Natural killer cell (primary cell): ENCODE measurements around the gene RBM20. TPM values are rescaled to one million over a fixed set of nuclear protein-coding genes. Genes with fewer than 3 reads are reported as not detected.
A peak's percentile ranks its signal among the peaks of the same experiment; 100 is the strongest.

ENCODE experiments used
- ATAC-seq, 3 donors: fragments of 150-1000 bp in 2 of 3; fragments of 200-7000 bp in 1 of 3; cut with Tn5 transposase; 1 replicate in 1 of 3; 2 replicates in 2 of 3; pipeline ENCODE4 v1.10.0; 2021; ENCODE audit warnings: mild to moderate bottlenecking in 2 of 3, moderate library complexity in 2 of 3
- DNase-seq, 2 donors: peaks; one replicate each; pipeline versions ENCODE4 v3.0.0 to v3.0.0-alpha.2; 2013 to 2021; ENCODE audit warnings: mixed read lengths in 1 of 2
- H3K27ac ChIP-seq: one replicate; pipeline ENCODE4 v1.5.1; 2013; ENCODE audit warnings: mild to moderate bottlenecking, low read length
- H3K27me3 ChIP-seq: one replicate; pipeline ENCODE4 v1.6.1; 2013; ENCODE audit warnings: low read length; ENCODE audit not compliant: control insufficient read depth, insufficient read depth
- H3K36me3 ChIP-seq: one replicate; pipeline ENCODE4 v1.6.1; 2013; ENCODE audit warnings: low read length; ENCODE audit not compliant: control insufficient read depth, insufficient read depth
- H3K4me1 ChIP-seq: one replicate; pipeline ENCODE4 v1.6.1; 2013; ENCODE audit warnings: low read length; ENCODE audit not compliant: control insufficient read depth, insufficient read depth
- H3K4me3 ChIP-seq: one replicate; pipeline ENCODE4 v1.5.1; 2013; ENCODE audit warnings: low read length
- H3K9me3 ChIP-seq: one replicate; pipeline ENCODE4 v1.6.1; 2013; ENCODE audit warnings: low read length; ENCODE audit not compliant: control insufficient read depth, insufficient read depth
- H3K27ac Mint-ChIP-seq, 2 donors: one replicate each; pipeline ENCODE4 v1.8.0; 2022; ENCODE audit warnings: mild to moderate bottlenecking in 2 of 2, mixed read lengths in 2 of 2, moderate library complexity in 1 of 2
- H3K27me3 Mint-ChIP-seq, 2 donors: one replicate each; pipeline ENCODE4 v1.8.0; 2022; ENCODE audit warnings: low read depth in 2 of 2, mixed read lengths in 2 of 2
- H3K36me3 Mint-ChIP-seq: one replicate; pipeline ENCODE4 v1.8.0; 2022; ENCODE audit warnings: mixed read lengths
- H3K4me1 Mint-ChIP-seq, 2 donors: one replicate each; pipeline ENCODE4 v1.8.0; 2022; ENCODE audit warnings: mixed read lengths in 2 of 2
- H3K4me3 Mint-ChIP-seq: one replicate; pipeline ENCODE4 v1.8.0; 2022; ENCODE audit warnings: mild to moderate bottlenecking, moderate library complexity, mixed read lengths
- H3K9me3 Mint-ChIP-seq, 2 donors: one replicate each; pipeline ENCODE4 v1.8.0; 2022; ENCODE audit warnings: mixed read lengths in 2 of 2
- CTCF ChIP-seq: fragments of 200-600 bp; IDR thresholded peaks from one replicate; pipeline ENCODE4 v1.8.0; 2022; ENCODE audit warnings: antibody characterized with exemption
- WGBS: methylation state at CpG from one replicate; pipeline ENCODE4 v1.1.7; 2013; ENCODE audit warnings: missing lambda C conversion rate; ENCODE audit not compliant: insufficient coverage; 5-methylcytosine and 5-hydroxymethylcytosine counted together
- intact Hi-C: fragments of 100-400 bp; cut with micrococcal nuclease; formaldehyde crosslinking; loops from one replicate; pipeline ENCODE4 v1.14.2; 2022
- total RNA-seq, 4 donors: library from RNA; stranded (reverse); fragments of 120-200 nt in 1 of 4; gene quantifications; one replicate each; pipeline versions ENCODE4 v1.2.3 to v1.2.4, GENCODE V29; 2013 to 2022

The RBM20 gene
- total RNA-seq, 3 donors from 2014 or later (not counting 1 experiment from before 2014, with no cell fraction given), result 0.35 TPM; not detected in 2

- intact Hi-C loops, result no loop called here
- Mint-ChIP-seq H3K27me3 (peaks cover 5 to 9% of the 10 kb centered on the region in 2 donors), H3K9me3 (no peaks in the 10 kb centered on the region), H3K36me3 (no peaks in the 10 kb centered on the region), H3K27ac (no peak overlapping the region), H3K4me1 (no peaks in the 10 kb centered on the region), H3K4me3 (no peak overlapping the region)
- ATAC-seq (no peak), DNase-seq (peak in 1 of 2 donors; percentile 13)
- WGBS, result 80% methylated on average over 3 of the region's 4 CpGs
- Histone ChIP-seq H3K27ac (no peak overlapping the region), H3K27me3 (no peaks in the 10 kb centered on the region), H3K4me3 (no peak overlapping the region), H3K36me3 (no peaks in the 10 kb centered on the region), H3K9me3 (no peaks in the 10 kb centered on the region), H3K4me1 (no peaks in the 10 kb centered on the region)
- no peak for TF ChIP-seq CTCF
Measured at GRCh38 chr10:110723224-110723891, 79.2 kb downstream of the RBM20 start.

- Mint-ChIP-seq H3K9me3 (no peaks in the 10 kb centered on the region), H3K27ac (no peak overlapping the region), H3K27me3 (peaks cover 9% of the 10 kb centered on the region in 2 donors), H3K4me3 (no peak overlapping the region), H3K36me3 (no peaks in the 10 kb centered on the region), H3K4me1 (no peaks in the 10 kb centered on the region)
- ATAC-seq (no peak), DNase-seq (peak in 1 of 2 donors; percentile 42)
- no peak for TF ChIP-seq CTCF
- Histone ChIP-seq H3K9me3 (no peaks in the 10 kb centered on the region), H3K4me3 (no peak overlapping the region), H3K36me3 (no peaks in the 10 kb centered on the region), H3K4me1 (no peaks in the 10 kb centered on the region), H3K27me3 (no peaks in the 10 kb centered on the region), H3K27ac (no peak overlapping the region)
- 58% methylated on average over 7 of the region's 7 CpGs for WGBS
- intact Hi-C loops, result no loop called here
Measured at GRCh38 chr10:110724116-110724921, 80.2 kb downstream of the RBM20 start.

GRCh38 chr10:110724937-110725336 is 80.8 kb downstream of the RBM20 start:
- intact Hi-C loops, result no loop called here
- no peak for TF ChIP-seq CTCF
- Mint-ChIP-seq H3K4me3 (no peak overlapping the region), H3K27me3 (peaks cover 9 to 12% of the 10 kb centered on the region in 2 donors), H3K36me3 (no peaks in the 10 kb centered on the region), H3K4me1 (no peaks in the 10 kb centered on the region), H3K9me3 (no peaks in the 10 kb centered on the region), H3K27ac (no peak overlapping the region)
- Histone ChIP-seq H3K36me3 (no peaks in the 10 kb centered on the region), H3K4me1 (no peaks in the 10 kb centered on the region), H3K9me3 (no peaks in the 10 kb centered on the region), H3K4me3 (no peak overlapping the region), H3K27me3 (no peaks in the 10 kb centered on the region), H3K27ac (no peak overlapping the region)
- 95% methylated on average over 4 of the region's 4 CpGs for WGBS
- ATAC-seq (no peak), DNase-seq (no peak)
